AG10803 (cell line): ENCODE data around the gene PML.
"Not testable (repeated sequence)": the region's sequence is repeated elsewhere in the genome, so short reads cannot be mapped to it uniquely, and the experiment has no call there.

Experiments used
- DNase-seq: peaks from one replicate; pipeline ENCODE4 v3.0.0; 2010; ENCODE audit warnings: low read depth
- H3K4me3 ChIP-seq: 2 replicates; pipeline ENCODE4 v1.5.1; 2011; ENCODE audit warnings: mild to moderate bottlenecking, low read length, control low read depth
- CTCF ChIP-seq: conservative IDR thresholded peaks from 2 replicates; pipeline ENCODE4 v1.5.1; 2011; ENCODE audit warnings: mild to moderate bottlenecking, low read length, control low read depth, inconsistent platforms

The PML gene

GRCh38 chr15:73957785-73958184, 36.7 kb upstream of the PML start:
- TF ChIP-seq CTCF, result no peak
- DNase-seq, result no peak
- H3K4me3 ChIP-seq, result no peak overlapping the region

GRCh38 chr15:73959012-73959581, 35.4 kb upstream of the PML start:
- peak; percentile 34 for DNase-seq
- TF ChIP-seq CTCF, result 0 out of 2 replicates have a peak, but pooled peaks have one; percentile 2
- H3K4me3 ChIP-seq, result no peak overlapping the region

GRCh38 chr15:73959801-73960200, 34.7 kb upstream of the PML start:
- DNase-seq, result no peak
- H3K4me3 ChIP-seq, result no peak overlapping the region
- TF ChIP-seq CTCF, result no peak

- DNase-seq, H3K4me3 ChIP-seq: not testable (repeated sequence)
Observed at GRCh38 chr15:73960472-73961070, 33.9 kb upstream of the PML start.

GRCh38 chr15:73962433-73962832, 32.1 kb upstream of the PML start:
- DNase-seq, result peak; percentile 22
- H3K4me3 ChIP-seq, result no peak overlapping the region
- no peak for TF ChIP-seq CTCF

GRCh38 chr15:73964736-73965093, 29.8 kb upstream of the PML start:
- no peak overlapping the region for H3K4me3 ChIP-seq
- peak; percentile 69 for DNase-seq
- peak; percentile 99 for TF ChIP-seq CTCF

GRCh38 chr15:73965094-73965757, 29.3 kb upstream of the PML start:
- no peak for DNase-seq
- H3K4me3 ChIP-seq, result no peak overlapping the region
- no peak for TF ChIP-seq CTCF
